ENCODE results near the gene COL15A1. TPM values are rescaled to one million over a fixed set of nuclear protein-coding genes. Genes with fewer than 3 reads are reported as not detected.

COL15A1 gene
- total RNA-seq, 1 experiment from 2014 or later: not detected

DNA sequence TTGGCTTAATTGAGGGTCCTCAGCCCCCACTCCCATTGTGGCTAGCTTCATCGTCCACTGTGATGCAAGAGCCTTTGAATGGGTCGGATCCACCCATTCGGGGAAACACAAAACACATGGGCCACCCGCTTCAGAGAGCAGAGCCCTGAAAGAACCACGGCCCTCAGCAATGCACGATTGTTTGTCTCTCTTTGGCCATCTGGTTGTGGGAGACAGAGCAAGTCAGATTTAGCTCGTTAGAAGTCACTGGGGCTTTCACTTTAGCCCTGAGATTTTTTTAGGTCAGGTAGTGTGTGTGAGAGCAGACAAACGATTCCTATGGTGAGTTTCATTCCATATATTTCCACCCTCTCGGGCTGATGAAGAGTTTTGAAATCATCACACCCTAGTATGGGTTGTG, 12.9 kb upstream of the COL15A1 start:
- TF ChIP-seq, protein P1, sequence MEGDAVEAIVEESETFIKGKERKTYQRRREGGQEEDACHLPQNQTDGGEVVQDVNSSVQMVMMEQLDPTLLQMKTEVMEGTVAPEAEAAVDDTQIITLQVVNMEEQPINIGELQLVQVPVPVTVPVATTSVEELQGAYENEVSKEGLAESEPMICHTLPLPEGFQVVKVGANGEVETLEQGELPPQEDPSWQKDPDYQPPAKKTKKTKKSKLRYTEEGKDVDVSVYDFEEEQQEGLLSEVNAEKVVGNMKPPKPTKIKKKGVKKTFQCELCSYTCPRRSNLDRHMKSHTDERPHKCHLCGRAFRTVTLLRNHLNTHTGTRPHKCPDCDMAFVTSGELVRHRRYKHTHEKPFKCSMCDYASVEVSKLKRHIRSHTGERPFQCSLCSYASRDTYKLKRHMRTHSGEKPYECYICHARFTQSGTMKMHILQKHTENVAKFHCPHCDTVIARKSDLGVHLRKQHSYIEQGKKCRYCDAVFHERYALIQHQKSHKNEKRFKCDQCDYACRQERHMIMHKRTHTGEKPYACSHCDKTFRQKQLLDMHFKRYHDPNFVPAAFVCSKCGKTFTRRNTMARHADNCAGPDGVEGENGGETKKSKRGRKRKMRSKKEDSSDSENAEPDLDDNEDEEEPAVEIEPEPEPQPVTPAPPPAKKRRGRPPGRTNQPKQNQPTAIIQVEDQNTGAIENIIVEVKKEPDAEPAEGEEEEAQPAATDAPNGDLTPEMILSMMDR (IDR thresholded peaks at IDR 0.05; ENCODE audit: unreplicated experiment): no peak
- Mint-ChIP-seq H3K36me3 (ENCODE audit: insufficient read depth, unreplicated experiment) (no peaks in the 10 kb centered on the region), H3K4me3 (ENCODE audit: unreplicated experiment) (no peak overlapping the region), H3K27me3 (ENCODE audit: insufficient read depth, unreplicated experiment) (peaks cover 21% of the 10 kb centered on the region), H3K4me1 (ENCODE audit: insufficient read depth, unreplicated experiment) (no peaks in the 10 kb centered on the region), H3K9me3 (ENCODE audit: unreplicated experiment) (no peaks in the 10 kb centered on the region), H3K27ac (ENCODE audit: low read depth, unreplicated experiment) (no peak overlapping the region)
- no peak for DNase-seq (ENCODE audit: unreplicated experiment)
- CTCF ChIA-PET: interaction anchor here (0.7 kb wide), 1 partner anchor 25 kb away, joined by 3 read pairs; no protein-coding TSS in a partner anchor
- POLR2A ChIA-PET: interaction anchor here (0.6 kb wide), 1 partner anchor 184 kb away, joined by 3 read pairs; no protein-coding TSS in a partner anchor
- no TSS peak for BruUV-seq (replicated peaks)
- intact Hi-C loops (cut with micrococcal nuclease): no loop called here

DNA sequence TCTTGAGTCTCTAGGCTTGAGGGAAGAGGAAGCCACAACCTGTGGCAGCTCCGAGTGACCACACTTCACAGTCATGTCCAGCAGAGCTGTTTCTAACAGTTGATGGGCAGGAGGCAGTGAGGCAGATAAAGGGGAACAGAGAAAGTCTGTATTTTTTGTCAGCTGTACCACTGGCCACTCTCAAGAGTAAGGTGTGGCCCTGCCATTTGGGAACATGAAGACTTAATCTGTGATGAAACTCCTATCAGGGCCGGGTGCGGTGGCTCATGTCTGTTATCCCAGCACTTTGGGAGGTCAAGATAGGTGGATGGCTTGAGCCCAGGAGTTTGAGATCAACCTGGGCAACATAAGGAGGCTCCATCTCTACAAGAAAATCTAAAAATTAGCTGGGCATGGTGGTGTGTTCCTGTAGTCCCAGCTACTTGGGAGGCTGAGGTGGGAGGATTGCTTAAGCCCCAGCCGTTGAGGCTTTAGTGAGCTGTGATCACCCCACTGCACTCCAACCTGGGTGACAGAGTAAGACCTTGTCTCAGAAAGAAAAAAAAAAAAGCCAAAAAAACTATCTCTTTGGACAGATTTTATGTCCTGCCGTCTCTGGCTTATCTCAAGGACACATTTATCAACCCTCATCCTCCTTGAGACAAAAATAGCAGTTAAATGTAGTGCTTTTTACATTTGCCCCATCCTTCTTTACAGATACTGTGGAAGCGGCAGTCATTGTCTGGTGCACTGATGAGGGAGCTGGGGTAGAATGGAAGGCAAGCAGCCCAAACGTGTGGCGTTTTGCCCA, 11.9 kb upstream of the COL15A1 start:
- CTCF ChIA-PET: interaction anchor here (0.5 to 0.7 kb wide), 3 partner anchors 24 to 124 kb away, joined by 3 to 6 read pairs (median 3); no protein-coding TSS in a partner anchor
- DNase-seq (ENCODE audit: unreplicated experiment): no peak
- no peak overlapping the region for H3K4me3 Mint-ChIP-seq (ENCODE audit: unreplicated experiment)
- no TSS peak for BruUV-seq (replicated peaks)
- H3K4me1 Mint-ChIP-seq (ENCODE audit: insufficient read depth, unreplicated experiment): no peaks in the 10 kb centered on the region
- no peaks in the 10 kb centered on the region for H3K36me3 Mint-ChIP-seq (ENCODE audit: insufficient read depth, unreplicated experiment)
- intact Hi-C loops (cut with micrococcal nuclease): no loop called here
- POLR2A ChIA-PET: no interaction called here
- TF ChIP-seq, protein P1 (IDR thresholded peaks at IDR 0.05; ENCODE audit: unreplicated experiment): no peak
- no peak overlapping the region for H3K27ac Mint-ChIP-seq (ENCODE audit: low read depth, unreplicated experiment)
- peaks cover 17% of the 10 kb centered on the region for H3K27me3 Mint-ChIP-seq (ENCODE audit: insufficient read depth, unreplicated experiment)
- H3K9me3 Mint-ChIP-seq (ENCODE audit: unreplicated experiment): no peaks in the 10 kb centered on the region

DNA sequence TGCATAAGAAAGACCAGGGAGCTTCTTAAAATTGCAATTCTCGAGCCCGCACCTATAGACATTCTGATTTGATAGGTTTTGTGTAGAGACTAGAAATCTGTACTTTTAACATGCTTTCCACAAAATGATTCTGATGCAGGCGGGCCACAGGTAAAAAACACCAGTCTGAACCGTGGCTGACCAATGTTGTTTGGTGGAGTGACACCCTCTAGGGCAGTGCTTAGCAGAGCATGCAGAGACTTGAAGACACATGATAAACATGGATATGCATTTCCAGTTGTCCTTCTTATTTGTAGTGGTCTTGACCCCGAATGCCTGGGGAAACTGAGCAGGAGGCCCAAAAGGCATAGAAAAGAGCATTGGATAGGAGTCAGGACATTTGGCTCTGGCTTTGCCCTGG, 10.5 kb upstream of the COL15A1 start:
- intact Hi-C loops (cut with micrococcal nuclease): no loop called here
- BruUV-seq (replicated peaks): no TSS peak
- Mint-ChIP-seq H3K4me1 (ENCODE audit: insufficient read depth, unreplicated experiment) (no peaks in the 10 kb centered on the region), H3K27me3 (ENCODE audit: insufficient read depth, unreplicated experiment) (peaks cover 31% of the 10 kb centered on the region), H3K27ac (ENCODE audit: low read depth, unreplicated experiment) (no peak overlapping the region), H3K36me3 (ENCODE audit: insufficient read depth, unreplicated experiment) (no peaks in the 10 kb centered on the region), H3K9me3 (ENCODE audit: unreplicated experiment) (no peaks in the 10 kb centered on the region), H3K4me3 (ENCODE audit: unreplicated experiment) (no peak overlapping the region)
- TF ChIP-seq, protein P1 (IDR thresholded peaks at IDR 0.05; ENCODE audit: unreplicated experiment): no peak
- ChIA-PET POLR2A (no interaction called here), CTCF (interaction anchor here (0.6 to 0.8 kb wide), 2 partner anchors 33 to 36 kb away, joined by 3 read pairs; no protein-coding TSS in a partner anchor)
- no peak for DNase-seq (ENCODE audit: unreplicated experiment)

DNA sequence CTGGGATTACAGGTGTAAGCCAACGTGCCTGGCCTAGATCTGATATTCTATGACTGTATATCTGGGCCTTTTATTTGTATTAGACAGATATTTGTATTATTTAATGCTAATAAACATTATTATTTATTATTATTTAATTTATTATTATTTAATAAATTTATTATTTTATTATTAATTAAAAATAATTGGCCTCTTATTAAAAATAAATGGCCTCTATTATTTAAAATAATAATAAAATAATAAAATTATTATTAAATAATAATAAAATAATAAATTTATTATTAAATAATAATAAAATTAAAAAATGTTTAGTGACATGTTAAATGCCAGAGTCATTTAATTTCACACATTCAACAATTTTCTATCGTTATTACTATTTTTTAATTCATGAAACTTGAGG, 9.8 kb upstream of the COL15A1 start:
- H3K9me3 Mint-ChIP-seq (ENCODE audit: unreplicated experiment): no peaks in the 10 kb centered on the region
- H3K27ac Mint-ChIP-seq (ENCODE audit: low read depth, unreplicated experiment): no peak overlapping the region
- no TSS peak for BruUV-seq (replicated peaks)
- TF ChIP-seq, protein P1 (IDR thresholded peaks at IDR 0.05; ENCODE audit: unreplicated experiment): no peak
- H3K4me1 Mint-ChIP-seq (ENCODE audit: insufficient read depth, unreplicated experiment): no peaks in the 10 kb centered on the region
- DNase-seq (ENCODE audit: unreplicated experiment): no peak
- intact Hi-C loops (cut with micrococcal nuclease): no loop called here
- peaks cover 38% of the 10 kb centered on the region for H3K27me3 Mint-ChIP-seq (ENCODE audit: insufficient read depth, unreplicated experiment)
- H3K4me3 Mint-ChIP-seq (ENCODE audit: unreplicated experiment): no peak overlapping the region
- POLR2A ChIA-PET: interaction anchor here (0.6 kb wide), 1 partner anchor 47 kb away, joined by 6 read pairs; no protein-coding TSS in a partner anchor
- CTCF ChIA-PET: interaction anchor here (0.8 kb wide), 1 partner anchor 34 kb away, joined by 3 read pairs; no protein-coding TSS in a partner anchor
- no peaks in the 10 kb centered on the region for H3K36me3 Mint-ChIP-seq (ENCODE audit: insufficient read depth, unreplicated experiment)

All from MCF 10A (cell line).